Immature natural killer cell (primary cell): Measurements from ENCODE around the gene CALML3. TPM values are rescaled to one million over a fixed set of nuclear protein-coding genes. Genes with fewer than 3 reads are reported as not detected.

Experiments
- DNase-seq, 3 donors: peaks; one replicate each; pipeline ENCODE4 v3.0.0; 2022; ENCODE audit warnings: mixed read lengths in 1 of 3
- H3K27ac Mint-ChIP-seq, 6 donors: one replicate each; pipeline ENCODE4 v1.8.0; 2020; ENCODE audit warnings: mixed read lengths in 6 of 6, mild to moderate bottlenecking in 5 of 6, inconsistent platforms in 4 of 6, moderate library complexity in 3 of 6
- H3K27me3 Mint-ChIP-seq, 3 donors: one replicate each; pipeline ENCODE4 v1.8.0; 2020 to 2021; ENCODE audit warnings: low read depth in 3 of 3, mild to moderate bottlenecking in 3 of 3, mixed read lengths in 3 of 3, moderate library complexity in 3 of 3, inconsistent platforms in 1 of 3
- H3K36me3 Mint-ChIP-seq, 3 donors: one replicate each; pipeline ENCODE4 v1.8.0; 2020; ENCODE audit warnings: mixed read lengths in 3 of 3, inconsistent platforms in 2 of 3, mild to moderate bottlenecking in 2 of 3
- H3K4me1 Mint-ChIP-seq, 2 donors: one replicate each; pipeline ENCODE4 v1.8.0; 2020; ENCODE audit warnings: inconsistent platforms in 2 of 2, mild to moderate bottlenecking in 2 of 2, mixed read lengths in 2 of 2, moderate library complexity in 1 of 2
- H3K4me3 Mint-ChIP-seq, 5 donors: one replicate each; pipeline ENCODE4 v1.8.0; 2020; ENCODE audit warnings: mild to moderate bottlenecking in 5 of 5, mixed read lengths in 5 of 5, inconsistent platforms in 3 of 5, moderate library complexity in 3 of 5
- H3K9me3 Mint-ChIP-seq, 6 donors: one replicate each; pipeline ENCODE4 v1.8.0; 2020; ENCODE audit warnings: mild to moderate bottlenecking in 6 of 6, mixed read lengths in 6 of 6, inconsistent platforms in 4 of 6, moderate library complexity in 3 of 6
- polyA plus RNA-seq, 3 donors: library from polyadenylated mRNA; unstranded; fragments of 300-500 nt; fragmentation: Illumina TruSeq; gene quantifications; one replicate each; pipeline ENCODE4 v1.2.3, GENCODE V29; 2021

CALML3 gene
- polyA plus RNA-seq, 3 donors from 2014 or later = not detected

- no peak overlapping the region for H3K27ac Mint-ChIP-seq
- H3K9me3 Mint-ChIP-seq = no peaks in the 10 kb centered on the region
- no peaks in the 10 kb centered on the region for H3K36me3 Mint-ChIP-seq
- H3K4me3 Mint-ChIP-seq = no peak overlapping the region
- H3K4me1 Mint-ChIP-seq = no peaks in the 10 kb centered on the region
- no peak for DNase-seq
- peaks cover 2 to 6% (median 4%) of the 10 kb centered on the region in 3 donors for H3K27me3 Mint-ChIP-seq
Observed at GRCh38 chr10:5497948-5498730, 26.6 kb upstream of the CALML3 start.

- no peaks in the 10 kb centered on the region for H3K4me1 Mint-ChIP-seq
- no peak for DNase-seq
- H3K27me3 Mint-ChIP-seq = peaks cover 2 to 6% (median 6%) of the 10 kb centered on the region in 3 donors
- H3K9me3 Mint-ChIP-seq = no peaks in the 10 kb centered on the region
- H3K27ac Mint-ChIP-seq = no peak overlapping the region
- H3K36me3 Mint-ChIP-seq = no peaks in the 10 kb centered on the region
- no peak overlapping the region for H3K4me3 Mint-ChIP-seq
Observed at GRCh38 chr10:5498791-5499492, 25.8 kb upstream of the CALML3 start.

GRCh38 chr10:5499493-5500140, 25.1 kb upstream of the CALML3 start, which contains the start of gene CALML5:
CALML5 (minus strand) TSS chr10:5499570; CDS start chr10:5499438, 132 bp downstream.
- Mint-ChIP-seq H3K4me3 (no peak within 1 kb of the TSS), H3K9me3 (no peaks in the 10 kb centered on the region), H3K4me1 (no peaks in the 10 kb centered on the region), H3K27ac (no peak within 1 kb of the TSS), H3K36me3 (no peaks in the 10 kb centered on the region), H3K27me3 (peaks cover 2 to 8% (median 6%) of the 10 kb centered on the region in 3 donors)
- no peak for DNase-seq

- Mint-ChIP-seq H3K9me3 (no peaks in the 10 kb centered on the region), H3K27ac (no peak overlapping the region), H3K4me1 (no peaks in the 10 kb centered on the region)
Observed at GRCh38 chr10:5500162-5500670, 24.5 kb upstream of the CALML3 start.

GRCh38 chr10:5500910-5501309, 23.9 kb upstream of the CALML3 start:
- H3K36me3 Mint-ChIP-seq = no peaks in the 10 kb centered on the region
- H3K4me3 Mint-ChIP-seq = no peak overlapping the region
- no peak overlapping the region for H3K27ac Mint-ChIP-seq
- H3K4me1 Mint-ChIP-seq = no peaks in the 10 kb centered on the region
- DNase-seq = no peak
- no peaks in the 10 kb centered on the region for H3K9me3 Mint-ChIP-seq
- peaks cover 2 to 9% (median 5%) of the 10 kb centered on the region in 3 donors for H3K27me3 Mint-ChIP-seq

More at GRCh38 chr10:5500162-5500670, 24.5 kb upstream of the CALML3 start:
- Mint-ChIP-seq H3K4me3 (no peak overlapping the region), H3K27me3 (peaks cover 2 to 8% (median 6%) of the 10 kb centered on the region in 3 donors), H3K36me3 (no peaks in the 10 kb centered on the region)
- no peak for DNase-seq

- H3K9me3 Mint-ChIP-seq = no peaks in the 10 kb centered on the region
Observed at GRCh38 chr10:5502061-5502521, 22.7 kb upstream of the CALML3 start.

GRCh38 chr10:5502571-5503476, 21.9 kb upstream of the CALML3 start:
- no peak for DNase-seq
- H3K27ac Mint-ChIP-seq = no peak overlapping the region
- H3K27me3 Mint-ChIP-seq = peaks cover 2 to 11% (median 5%) of the 10 kb centered on the region in 3 donors

More at GRCh38 chr10:5502061-5502521, 22.7 kb upstream of the CALML3 start:
- Mint-ChIP-seq H3K4me3 (no peak overlapping the region), H3K36me3 (no peaks in the 10 kb centered on the region), H3K27ac (no peak overlapping the region), H3K27me3 (peaks cover 2 to 11% (median 5%) of the 10 kb centered on the region in 3 donors), H3K4me1 (no peaks in the 10 kb centered on the region)
- DNase-seq = no peak

GRCh38 chr10:5503477-5503835, 21.3 kb upstream of the CALML3 start:
- Mint-ChIP-seq H3K4me3 (no peak overlapping the region), H3K27ac (no peak overlapping the region), H3K4me1 (no peaks in the 10 kb centered on the region), H3K9me3 (no peaks in the 10 kb centered on the region), H3K36me3 (no peaks in the 10 kb centered on the region), H3K27me3 (peaks cover 2 to 11% (median 5%) of the 10 kb centered on the region in 3 donors)
- DNase-seq = no peak

More at GRCh38 chr10:5502571-5503476, 21.9 kb upstream of the CALML3 start:
- no peaks in the 10 kb centered on the region for H3K36me3 Mint-ChIP-seq
- H3K4me1 Mint-ChIP-seq = no peaks in the 10 kb centered on the region
- no peak overlapping the region for H3K4me3 Mint-ChIP-seq
- no peaks in the 10 kb centered on the region for H3K9me3 Mint-ChIP-seq

GRCh38 chr10:5504146-5505072, 20.4 kb upstream of the CALML3 start:
- H3K36me3 Mint-ChIP-seq = no peaks in the 10 kb centered on the region
- H3K4me3 Mint-ChIP-seq = no peak overlapping the region
- no peaks in the 10 kb centered on the region for H3K4me1 Mint-ChIP-seq
- H3K9me3 Mint-ChIP-seq = no peaks in the 10 kb centered on the region
- H3K27me3 Mint-ChIP-seq = peaks cover 2 to 11% (median 4%) of the 10 kb centered on the region in 3 donors
- no peak for DNase-seq
- H3K27ac Mint-ChIP-seq = no peak overlapping the region

- H3K27me3 Mint-ChIP-seq = peaks cover 2 to 11% (median 4%) of the 10 kb centered on the region in 3 donors
- no peak overlapping the region for H3K4me3 Mint-ChIP-seq
- no peaks in the 10 kb centered on the region for H3K9me3 Mint-ChIP-seq
- DNase-seq = no peak
- H3K36me3 Mint-ChIP-seq = no peaks in the 10 kb centered on the region
- no peaks in the 10 kb centered on the region for H3K4me1 Mint-ChIP-seq
- H3K27ac Mint-ChIP-seq = no peak overlapping the region
Observed at GRCh38 chr10:5506246-5506645, 18.5 kb upstream of the CALML3 start.

- Mint-ChIP-seq H3K27ac (no peak overlapping the region), H3K4me3 (no peak overlapping the region), H3K4me1 (no peaks in the 10 kb centered on the region), H3K9me3 (no peaks in the 10 kb centered on the region), H3K36me3 (no peaks in the 10 kb centered on the region), H3K27me3 (peaks cover 2 to 11% (median 4%) of the 10 kb centered on the region in 3 donors)
- DNase-seq = no peak
Observed at GRCh38 chr10:5506751-5507648, 17.8 kb upstream of the CALML3 start.
